ENCODE measurements around the gene LAMA2. TPM values are rescaled to one million over a fixed set of nuclear protein-coding genes. Genes with fewer than 3 reads are reported as not detected.

Gene LAMA2
- total and polyA plus RNA-seq, 2 of the 13 experiments (the other 11 are each of a cell fraction or from before 2014, with no cell fraction given) = 0.11 to 0.28 TPM

- no peak for TF ChIP-seq RERE (CRISPR knock-in tag; IDR thresholded peaks at IDR 0.05; ENCODE audit: low read depth)
- TF ChIP-seq ZNF883 (CRISPR knock-in tag; IDR thresholded peaks at IDR 0.05; ENCODE audit: not compliant biosample characterization) = no peak
Measured at GRCh38 chr6:129055796-129056195, 172.9 kb downstream of the LAMA2 start (continued).

GRCh38 chr6:129059650-129060049, 176.7 kb downstream of the LAMA2 start:
- Histone ChIP-seq H2AFZ (ENCODE audit: low read length) (no peak overlapping the region), H3K4me2 (ENCODE audit: low read depth, low read length) (no peak overlapping the region), H3K4me1 (ENCODE audit: insufficient read depth, low read length) (no peaks in the 10 kb centered on the region), H3K9ac (ENCODE audit: insufficient read depth, low read depth, low read length) (no peak overlapping the region), H3K79me2 (ENCODE audit: insufficient read depth, low read length) (no peaks in the 10 kb centered on the region), H3K36me3 (replicated peaks in 1 of 2; ENCODE audit: control insufficient read depth in 1 of 2, insufficient read depth in 2 of 2, low read length in 2 of 2) (no peaks in the 10 kb centered on the region), H3K27me3 (ENCODE audit: control insufficient read depth in 1 of 2, insufficient read depth in 2 of 2, low read length in 2 of 2) (no peaks in the 10 kb centered on the region), H3K27ac (ENCODE audit: extremely low read length, insufficient read depth, low read length) (no peak overlapping the region), H3K9me3 (ENCODE audit: low read length) (no peaks in the 10 kb centered on the region), H3K4me3 (replicated peaks in 1 of 3; ENCODE audit: insufficient read depth in 1 of 3, low read depth in 2 of 3, low read length in 3 of 3) (no peak overlapping the region), H4K20me1 (ENCODE audit: insufficient read depth, low read length) (no peaks in the 10 kb centered on the region)
- intact Hi-C loops (cut with micrococcal nuclease; ENCODE audit: unreplicated experiment) = no loop called here
- CTCF ChIA-PET (ENCODE audit: low intra/inter-chr PET ratio, low total read pairs) = no interaction called here
- DNase-seq (ENCODE audit: low spot score) = no peak
- TF ChIP-seq RBFOX2 (IDR thresholded peaks at IDR 0.05; ENCODE audit: low read depth, low read length) (no peak), ZBTB49 (CRISPR knock-in tag; IDR thresholded peaks at IDR 0.05; ENCODE audit: borderline replicate concordance) (no peak), KLF15 (CRISPR knock-in tag; IDR thresholded peaks at IDR 0.05; ENCODE audit: borderline replicate concordance) (no peak), RXRA (CRISPR knock-in tag; IDR thresholded peaks at IDR 0.05) (no peak), ZGPAT (CRISPR knock-in tag; IDR thresholded peaks at IDR 0.05) (no peak), ZKSCAN1 (IDR thresholded peaks at IDR 0.05; ENCODE audit: low read length) (no peak), ZNF597 (CRISPR knock-in tag; IDR thresholded peaks at IDR 0.05) (no peak), ZBTB37 (CRISPR knock-in tag; IDR thresholded peaks at IDR 0.05) (no peak), RFXAP (CRISPR knock-in tag; IDR thresholded peaks at IDR 0.05; ENCODE audit: borderline replicate concordance) (no peak), ZNF644 (CRISPR knock-in tag; IDR thresholded peaks at IDR 0.05; ENCODE audit: low read depth) (no peak)
- FAIRE-seq = no peak
- no TSS peak for BruUV-seq (replicated peaks)
- POLR2A ChIA-PET = no interaction called here
- in situ Hi-C loops (cut with HindIII; ENCODE audit: extremely low pct_ligation_motif_present, low pct_unique_long_range_greater_than_20kb) = no loop called here
- no peak for ATAC-seq
- WGBS (ENCODE audit: low lambda C conversion rate) = 1% methylated on average over 2 of the region's 2 CpGs

Data from HepG2 (cell line).